Cortex of kidney (tissue), 1 donor: ENCODE measurements around the gene CNBP.

ENCODE experiments used
- DNase-seq: peaks from one replicate; lab custom pipeline; 2025; lab: John Stamatoyannopoulos, UW

Gene CNBP

DNA sequence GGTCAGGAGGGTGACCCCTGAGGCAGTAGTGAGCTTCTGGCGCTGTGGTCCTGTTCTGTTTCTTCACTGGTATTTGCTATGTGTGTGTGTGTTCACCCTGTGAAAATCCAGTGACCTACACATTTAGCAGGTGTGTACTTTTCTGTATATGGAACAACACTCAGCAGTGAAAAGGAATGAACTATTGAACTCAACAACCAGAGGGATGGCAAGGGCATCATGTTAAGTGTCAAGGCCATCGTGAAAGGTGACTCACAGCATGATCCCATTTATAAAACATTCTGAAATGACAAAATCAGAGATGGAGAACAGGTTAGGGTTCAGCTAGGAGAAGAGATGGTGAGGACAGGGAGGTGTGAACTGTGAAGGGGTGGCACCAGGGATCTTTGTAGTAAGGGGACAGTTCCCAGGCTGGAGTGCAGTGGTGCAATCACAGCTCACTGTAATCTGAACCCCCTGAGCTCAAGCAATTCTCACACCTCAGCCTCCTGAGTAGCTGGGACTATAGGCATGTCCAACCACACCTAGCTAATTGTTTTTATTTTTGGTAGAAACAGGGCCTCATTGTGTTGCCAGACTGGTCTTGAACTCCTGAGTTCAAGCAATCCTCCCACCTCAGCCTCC lies 52.1 kb downstream of the CNBP start:
- no peak for DNase-seq

DNA sequence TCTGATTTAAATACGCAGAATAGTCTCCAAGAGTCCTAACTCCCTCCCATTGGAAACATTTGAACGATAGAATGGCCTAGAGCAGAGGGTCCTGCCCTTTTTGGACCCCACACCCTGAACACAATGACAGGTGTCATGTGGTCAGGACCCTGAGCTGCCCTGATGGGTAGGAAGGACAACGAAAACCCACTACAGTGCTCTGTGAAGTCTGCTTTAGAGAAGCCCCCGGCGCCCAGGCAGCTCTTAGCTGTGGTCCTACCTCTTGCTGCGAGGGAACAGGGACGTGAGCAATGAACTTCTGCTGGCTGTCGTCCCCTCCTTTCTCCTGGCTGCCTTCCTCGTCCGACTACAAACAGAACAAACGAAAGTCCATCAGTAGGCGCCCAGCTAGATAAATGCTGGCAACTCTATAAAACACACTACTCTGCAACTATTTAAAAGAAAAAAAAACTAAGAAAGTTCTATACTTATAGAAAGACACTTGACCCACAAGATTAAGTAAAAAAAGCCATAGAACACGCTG lies 53.3 kb downstream of the CNBP start:
- no peak for DNase-seq

DNA sequence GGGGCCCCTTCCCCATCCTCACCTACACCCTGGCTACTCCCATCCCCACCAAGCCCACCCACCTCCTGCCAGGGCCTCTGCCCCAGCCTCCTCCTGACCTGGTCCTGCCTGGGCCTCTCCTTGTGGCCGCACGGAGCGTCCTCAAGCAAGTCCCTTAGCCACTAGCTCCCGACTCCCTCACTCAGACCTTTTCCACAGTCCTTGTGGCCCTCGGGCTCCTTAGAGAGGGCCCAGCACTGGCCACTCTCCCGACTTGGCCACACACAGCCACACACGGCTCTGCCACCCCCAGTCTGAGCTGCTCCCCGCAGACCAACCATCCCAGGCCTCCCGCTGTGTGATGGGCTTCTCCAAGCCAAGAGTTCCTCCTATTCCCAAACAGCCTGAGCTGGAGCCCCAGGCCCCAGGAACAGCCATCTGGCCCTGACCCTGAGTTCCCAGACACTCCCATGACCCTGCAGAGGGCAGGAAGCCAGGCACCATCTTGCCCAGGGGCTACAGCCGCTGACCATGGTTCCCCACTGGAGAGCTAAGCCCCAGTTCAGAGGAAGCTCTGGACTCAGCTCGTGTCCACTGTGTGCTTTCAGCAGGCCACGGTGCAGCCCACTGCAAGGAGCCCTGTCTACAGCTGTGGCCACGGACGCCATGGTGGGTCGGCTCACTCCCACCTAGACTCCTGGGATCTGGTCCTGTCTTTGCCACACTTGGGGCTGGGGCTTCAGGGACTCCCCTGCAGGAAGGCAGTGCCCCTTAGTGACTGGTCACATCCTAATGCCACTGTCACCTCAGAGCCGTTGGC lies 55.1 kb downstream of the CNBP start:
- no peak for DNase-seq

DNA sequence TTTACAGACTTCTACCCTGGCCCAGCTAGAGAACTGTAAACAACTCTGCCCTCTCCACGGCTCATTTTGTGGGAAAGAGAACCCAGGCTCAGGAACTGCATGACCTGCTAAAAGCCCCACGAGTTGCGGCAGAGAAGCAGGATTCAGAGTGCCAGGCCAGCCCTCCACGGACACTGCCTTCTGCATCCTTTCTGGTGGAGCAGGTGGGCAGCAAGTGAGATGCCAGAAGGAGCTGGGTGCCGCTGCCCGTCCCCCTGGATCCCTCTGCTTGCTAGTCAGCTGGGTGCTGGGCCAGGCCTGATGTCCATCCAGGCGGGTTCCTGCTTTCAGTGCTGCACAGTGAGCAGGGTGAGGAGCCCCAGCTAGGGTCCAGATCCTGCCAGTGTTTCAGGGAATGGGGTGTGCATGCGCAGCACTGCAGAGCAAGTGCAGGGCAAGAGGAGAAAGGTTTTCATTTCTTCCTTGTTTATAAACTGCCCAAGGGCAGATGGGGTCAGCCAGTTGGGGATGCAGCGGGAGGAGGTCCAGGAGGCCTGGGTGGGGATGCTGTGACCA lies 56.9 kb downstream of the CNBP start:
- DNase-seq = no peak

DNA sequence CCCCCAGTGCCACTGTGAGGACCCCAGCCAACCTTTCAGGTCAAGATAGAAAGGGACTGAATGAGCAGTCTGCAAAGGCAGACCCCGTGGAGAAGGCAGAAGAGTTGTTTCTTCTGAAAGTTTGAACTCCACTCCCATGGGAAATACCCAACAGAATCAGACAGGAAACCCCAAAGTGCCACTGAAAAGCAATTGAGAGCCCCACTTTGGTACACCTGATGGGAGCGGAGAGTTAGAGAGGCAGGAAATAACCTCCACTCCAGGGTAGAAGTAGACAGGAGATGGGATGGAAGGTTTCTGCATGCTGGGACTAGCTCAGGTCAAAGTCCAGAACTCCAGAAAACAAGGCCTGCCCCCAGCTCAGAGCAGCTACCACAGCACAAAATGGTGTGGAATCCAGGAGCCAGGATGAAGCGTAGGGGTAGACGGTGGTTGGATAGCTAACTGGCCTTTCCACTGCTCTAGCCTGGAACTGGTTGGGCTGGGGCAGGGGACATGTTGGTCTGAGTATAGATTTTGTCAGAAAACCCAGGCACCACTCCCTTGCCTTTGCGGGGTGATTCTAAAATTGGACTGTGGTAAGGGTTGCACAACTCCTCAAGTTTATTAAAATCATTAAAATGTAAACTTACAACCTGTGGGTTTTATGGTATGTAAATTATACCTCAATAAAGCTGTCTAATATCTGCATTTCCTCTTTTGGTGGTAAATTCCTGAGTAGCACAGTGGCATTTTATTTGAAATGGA lies 60.2 kb downstream of the CNBP start:
- DNase-seq = no peak

DNA sequence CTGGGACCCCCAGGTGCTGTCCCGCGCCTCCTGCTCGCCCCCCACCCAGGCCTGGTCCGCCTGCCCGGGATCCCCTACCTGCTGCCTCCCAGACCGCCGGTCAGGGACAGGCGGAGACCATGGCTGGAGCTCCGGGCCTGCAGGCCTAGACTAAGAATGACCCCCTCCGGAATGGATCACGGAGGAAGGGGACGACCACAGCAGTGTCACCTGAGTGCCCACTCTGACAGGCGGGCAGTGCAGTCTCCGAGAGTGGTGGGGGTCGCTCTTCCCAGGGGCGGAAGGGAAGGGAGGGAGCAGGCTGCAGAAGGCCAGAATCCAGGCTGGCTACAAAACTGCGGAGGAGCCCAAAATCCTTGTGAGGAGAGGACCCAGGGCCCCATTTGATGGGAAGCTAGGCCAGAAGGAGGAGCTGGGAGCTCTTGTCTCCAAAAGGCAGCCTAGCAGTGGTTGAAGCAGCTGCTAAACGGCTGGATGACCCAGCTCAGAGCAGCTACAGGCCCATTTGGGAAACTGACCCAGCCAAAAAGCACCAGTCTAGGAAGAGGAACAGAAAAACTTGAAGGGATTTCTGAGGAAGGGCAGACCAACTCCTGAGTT lies 61.2 kb downstream of the CNBP start:
- DNase-seq = no peak

DNA sequence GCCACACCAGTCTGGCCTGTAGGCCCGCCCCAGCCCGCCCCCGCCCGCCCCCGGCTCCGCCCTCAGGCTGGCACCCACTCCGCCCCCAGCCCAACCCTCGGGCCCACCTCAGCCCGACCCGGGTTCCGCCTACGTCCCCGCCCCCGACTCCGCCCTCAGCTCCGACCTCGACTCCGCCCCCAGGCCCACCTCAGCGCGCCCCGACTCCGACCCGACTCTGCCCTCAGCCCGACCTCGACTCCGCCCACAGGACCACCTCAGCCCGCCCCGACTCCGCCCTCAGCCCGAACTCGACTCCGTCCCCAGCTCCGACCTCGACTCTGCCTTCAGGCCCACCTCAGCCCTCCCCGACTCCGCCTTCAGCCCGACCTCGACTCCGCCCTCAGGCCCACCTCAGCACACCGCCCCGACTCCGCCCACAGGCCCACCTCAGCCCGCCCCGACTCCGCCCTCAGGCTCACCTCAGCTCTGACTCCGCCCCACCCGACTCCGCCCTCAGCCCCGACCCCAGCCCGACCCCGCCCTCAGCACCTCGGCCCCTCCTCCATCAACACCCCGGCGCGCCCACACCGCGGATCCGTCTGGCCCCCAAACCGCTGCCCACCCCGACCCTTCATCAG lies 61.8 kb downstream of the CNBP start, which contains the start of gene RAB43:
TSS of gene RAB43 (minus strand) at position 13 of the 620 bp plus-strand sequence. CDS start 315 bp downstream, outside the sequence.
- peak; percentile 82 for DNase-seq

DNA sequence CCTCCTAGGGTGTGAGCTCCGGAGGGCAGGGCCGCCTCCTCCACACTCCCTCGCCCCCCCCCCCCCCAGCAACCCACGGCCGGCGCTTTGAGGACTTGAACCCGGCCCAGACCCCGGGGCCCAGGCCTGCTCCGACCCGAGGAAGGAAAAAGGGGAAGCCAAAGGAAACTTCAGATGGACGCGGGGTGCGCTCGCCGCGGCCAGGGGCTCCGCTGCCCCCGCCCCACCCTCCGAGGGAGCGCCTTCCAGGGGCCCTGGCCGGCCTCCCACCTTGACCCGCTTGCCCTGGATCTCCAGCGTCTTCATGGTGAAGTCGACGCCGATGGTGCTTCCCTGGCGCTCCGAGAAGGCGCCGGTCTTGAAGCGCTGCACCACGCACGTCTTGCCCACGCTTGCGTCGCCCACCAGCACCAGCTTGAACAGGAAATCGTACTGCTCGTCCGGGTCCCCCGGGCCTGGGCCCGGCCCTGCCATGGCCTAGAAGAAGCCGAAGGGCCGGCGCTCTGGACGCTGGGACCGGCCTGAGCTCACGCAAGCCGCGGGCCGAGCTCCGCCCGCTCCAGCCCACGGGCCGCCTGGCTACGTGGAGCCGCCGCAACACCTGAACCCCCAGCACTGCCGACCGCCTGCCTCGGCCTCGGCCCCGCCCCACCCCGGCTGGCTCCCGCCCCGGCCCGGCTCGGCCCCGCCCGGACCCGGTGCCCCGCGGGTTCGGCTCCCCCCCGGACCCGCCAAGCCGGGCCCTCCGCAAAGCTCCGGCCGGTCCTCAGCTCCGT lies 62.5 kb downstream of the CNBP start:
- no peak for DNase-seq

DNA sequence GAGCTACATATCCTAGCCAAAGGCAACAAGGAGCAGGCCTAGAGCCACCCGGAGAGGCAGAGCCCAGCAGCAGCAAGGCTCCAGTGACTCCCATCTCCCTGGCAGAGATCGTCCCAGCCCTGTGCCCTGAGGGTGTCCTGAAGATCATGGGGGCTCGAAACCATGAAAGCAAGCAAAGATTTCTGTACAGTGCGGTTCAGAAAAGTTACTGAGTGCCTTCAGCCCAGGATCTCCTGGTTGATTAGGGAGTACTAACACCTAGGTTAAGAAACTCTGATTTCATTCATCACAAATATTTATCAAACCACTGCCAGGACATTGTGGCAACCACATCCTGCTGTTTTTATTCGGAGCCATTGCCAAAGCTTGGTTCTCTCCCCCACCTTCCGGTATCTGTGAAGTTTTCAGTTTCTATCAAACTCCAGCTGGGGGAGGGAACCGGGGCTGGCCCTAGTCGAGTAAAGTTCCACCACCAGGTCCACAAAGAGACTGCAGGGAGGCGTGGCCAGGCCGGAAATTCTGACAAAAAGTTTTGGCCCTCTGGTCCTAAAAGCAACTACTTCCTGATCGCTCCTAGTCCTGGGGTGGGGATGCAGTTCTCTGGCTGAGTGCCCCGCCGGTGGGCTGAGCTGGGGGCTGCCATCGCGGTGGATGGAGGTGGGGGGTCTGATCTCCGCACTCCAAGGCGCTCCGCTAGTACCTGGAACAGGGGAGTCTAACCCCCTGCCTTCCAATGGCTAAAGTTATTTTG lies 63.3 kb downstream of the CNBP start:
- DNase-seq = no peak

DNA sequence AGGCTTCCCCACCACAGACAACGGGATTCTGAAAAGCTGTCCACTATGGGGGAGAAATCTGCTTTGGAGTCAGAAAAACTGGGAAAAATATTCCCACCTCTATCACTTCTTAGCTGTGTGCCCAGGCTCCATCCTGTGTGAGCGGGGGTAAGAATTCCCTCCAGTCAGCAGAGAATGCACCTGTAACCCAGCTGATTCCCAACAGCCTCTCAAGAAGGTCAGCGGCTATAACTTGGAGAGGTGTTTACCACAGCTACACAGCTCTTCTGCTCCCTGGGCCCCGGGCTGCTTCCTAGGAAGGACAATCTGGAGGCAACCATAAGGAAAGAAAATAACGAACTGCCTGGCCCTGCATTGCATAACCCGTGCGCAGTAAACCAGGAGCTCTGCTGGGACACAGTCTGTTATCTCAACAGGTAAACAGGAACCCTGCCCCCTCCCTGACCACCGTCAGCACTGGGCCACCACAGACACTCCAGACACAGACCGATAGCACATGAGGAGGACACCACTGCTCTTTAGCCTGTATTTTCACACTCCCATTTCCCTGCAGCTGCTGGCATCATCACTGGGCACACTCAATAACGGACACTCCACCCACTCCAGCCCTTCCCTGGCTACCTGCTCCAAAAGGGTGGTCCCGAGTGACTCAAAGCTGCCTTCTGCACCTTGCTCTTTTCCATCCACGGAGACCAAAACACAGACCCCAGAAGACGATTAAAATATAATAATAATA lies 64.2 kb downstream of the CNBP start:
- no peak for DNase-seq

DNA sequence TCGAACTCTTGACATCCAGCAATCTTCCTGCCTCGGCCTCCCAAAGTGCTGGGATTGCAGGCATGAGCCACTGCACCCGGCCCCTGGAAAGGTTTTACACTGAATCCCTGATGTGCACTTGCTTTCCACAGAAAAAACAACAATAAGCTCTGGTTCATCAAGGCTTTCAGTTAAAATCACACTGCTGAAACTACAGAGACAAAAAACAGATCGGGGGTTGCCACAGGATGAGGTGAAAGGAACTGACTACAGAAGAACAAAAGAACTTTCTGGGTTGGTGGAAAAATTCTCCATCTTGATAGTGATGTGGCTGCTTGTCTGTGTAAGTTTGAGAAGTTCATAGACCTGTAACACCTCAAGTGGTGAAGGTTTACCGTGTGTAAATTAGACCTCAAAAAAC lies 65.0 kb downstream of the CNBP start:
- no peak for DNase-seq
